Stimulated activated CD4-positive, alpha-beta T cell treated with anti-CD3 and anti-CD28 coated beads, Interleukin-12 subunit alpha, Interleukin-12 subunit beta, amount 100 ng/mL, for 48 hours (primary cell): Measurements from ENCODE around the gene SANBR.

Experiments used
- DNase-seq, 3 donors: peaks; one replicate each; pipeline ENCODE4 v3.0.0-alpha.2; 2020; ENCODE audit warnings: low read depth in 2 of 3, low spot score in 1 of 3

Gene SANBR

DNA sequence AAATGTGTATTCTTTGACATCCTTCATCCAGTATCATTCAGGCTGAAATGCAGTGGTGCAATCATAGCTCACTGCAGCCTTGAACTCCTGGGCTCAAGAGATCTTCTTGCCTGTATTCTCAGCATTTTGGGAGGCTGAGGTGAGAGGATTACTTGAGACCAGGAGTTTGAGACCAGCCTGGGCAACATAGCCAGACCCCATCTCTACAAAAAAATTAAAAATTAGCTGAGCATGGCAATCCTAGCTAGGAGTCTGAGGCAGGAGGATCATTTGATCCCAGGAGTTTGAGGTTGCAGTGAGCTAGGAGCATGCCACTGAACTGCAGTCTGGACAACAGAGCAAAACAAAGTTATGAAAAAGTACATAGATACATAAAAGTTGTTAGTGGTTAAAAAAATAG is 24.1 kb downstream of the SANBR start:
- DNase-seq = no peak

DNA sequence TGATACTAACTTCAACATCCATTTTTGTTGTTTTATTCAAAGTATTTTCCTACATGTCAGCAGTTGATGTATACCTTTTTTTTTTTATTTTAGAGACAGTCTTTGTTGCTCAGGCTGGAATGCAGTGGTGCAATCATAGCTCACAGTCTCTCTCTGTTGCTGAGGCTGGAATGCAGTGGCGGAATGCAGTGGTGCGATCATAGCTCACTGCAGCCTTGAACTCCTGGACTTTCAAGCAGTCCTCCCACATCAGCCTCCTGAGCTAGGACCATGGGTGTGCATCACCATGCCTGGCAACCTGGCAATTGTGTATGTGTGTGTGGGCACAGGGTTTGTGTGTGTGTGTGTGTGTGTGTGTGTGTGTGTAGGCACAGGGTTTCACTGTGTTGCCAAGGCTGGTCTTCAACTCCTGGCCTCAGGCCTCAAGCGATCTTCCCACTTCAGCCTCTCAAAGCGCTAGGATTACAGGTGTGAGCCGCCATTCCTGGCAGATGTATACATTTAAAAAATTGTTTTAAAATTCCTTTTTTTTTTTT is 24.8 kb downstream of the SANBR start:
- DNase-seq = no peak

DNA sequence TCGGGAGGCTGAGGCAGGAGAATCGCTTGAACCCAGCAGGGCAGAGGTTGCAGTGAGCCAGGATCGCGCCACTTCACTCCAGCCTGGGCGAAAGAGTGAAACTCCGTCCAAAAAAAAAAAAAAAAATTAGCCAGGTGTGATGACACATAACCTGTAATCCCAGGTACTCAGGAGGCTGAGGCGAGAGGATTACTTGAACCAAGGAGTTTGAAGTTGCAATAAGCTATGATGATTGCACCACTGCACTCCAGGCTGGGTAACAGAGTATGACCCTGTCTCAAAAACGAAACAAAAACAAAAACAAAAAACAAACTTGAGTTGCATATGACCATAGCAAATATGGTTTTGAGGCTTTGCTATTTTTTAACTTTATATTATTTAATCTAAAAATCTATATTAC is 25.8 kb downstream of the SANBR start:
- DNase-seq = no peak

DNA sequence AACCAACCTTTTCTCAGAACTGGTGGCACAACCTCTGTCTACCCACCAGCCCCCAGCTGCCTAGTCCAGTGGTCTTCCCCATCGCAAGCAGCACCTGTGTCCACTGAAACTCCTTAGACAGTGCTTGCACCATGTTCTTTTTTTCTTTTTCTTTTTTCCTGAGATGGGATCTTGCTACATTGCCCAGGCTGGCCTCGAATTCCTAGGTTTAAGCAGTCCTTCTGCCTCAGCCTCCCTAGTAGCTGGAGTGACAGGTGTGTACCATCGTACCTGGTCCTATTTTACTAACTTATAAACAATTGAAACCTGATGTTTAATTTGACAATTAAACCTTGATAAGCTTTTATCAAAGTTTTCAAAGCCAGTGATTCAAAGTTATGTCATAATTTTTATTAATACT is 30.8 kb downstream of the SANBR start:
- no peak for DNase-seq

DNA sequence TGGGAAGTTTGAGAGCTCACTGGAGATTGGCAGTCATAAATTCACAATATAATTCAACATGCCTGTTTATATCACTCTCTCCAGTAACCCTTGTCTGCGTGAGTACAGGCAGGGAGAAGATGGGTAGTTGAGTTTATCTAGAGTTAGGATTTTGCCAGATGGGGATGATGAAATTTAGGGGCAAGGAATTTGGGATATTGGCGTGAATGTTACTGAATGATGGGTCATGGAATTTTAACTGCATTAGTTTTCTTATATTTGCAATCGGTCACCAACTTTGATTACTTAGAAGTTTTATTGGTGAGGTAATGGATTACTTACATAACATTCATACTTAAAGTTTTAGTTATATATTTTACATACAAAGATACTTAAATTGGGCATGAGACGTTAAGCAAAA is 35.1 kb downstream of the SANBR start:
- no peak for DNase-seq

DNA sequence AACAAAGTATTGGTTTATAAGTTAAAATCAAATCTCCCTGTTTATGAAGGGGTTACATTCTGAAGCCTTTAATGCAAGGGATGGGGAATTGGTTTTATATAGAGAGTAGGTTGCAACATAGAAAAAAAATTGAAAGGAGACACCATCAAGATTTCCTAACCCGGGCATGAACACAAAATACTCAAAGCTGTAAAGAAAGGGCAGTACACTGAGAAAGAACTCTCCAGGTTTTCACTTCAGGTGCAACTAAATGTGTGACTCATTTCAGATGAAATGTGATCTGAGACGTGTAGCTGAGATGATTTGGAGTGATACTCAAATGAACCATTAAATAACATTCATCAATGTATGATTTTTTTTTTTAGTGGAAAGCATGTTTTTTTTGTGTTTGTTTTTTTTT is 43.6 kb downstream of the SANBR start:
- DNase-seq = no peak

DNA sequence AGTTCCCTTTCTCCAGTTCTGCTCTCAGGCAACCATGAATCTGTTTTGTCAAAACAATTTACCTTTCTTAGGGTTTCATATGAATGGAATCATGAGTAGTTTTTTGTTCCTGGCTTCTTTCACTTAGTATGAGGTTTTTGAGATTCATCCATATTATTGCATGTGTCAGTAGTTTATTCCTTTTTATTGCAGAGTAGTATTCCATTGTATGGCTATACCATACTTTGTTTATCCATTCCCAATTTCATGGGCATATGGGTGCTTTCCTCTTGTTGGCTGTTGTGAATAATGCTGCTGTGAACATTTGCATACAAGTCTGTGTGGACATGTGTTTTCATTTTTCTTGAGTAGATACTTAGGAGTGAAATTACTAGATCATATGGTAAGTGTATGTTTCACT is 46.0 kb downstream of the SANBR start:
- DNase-seq = no peak

DNA sequence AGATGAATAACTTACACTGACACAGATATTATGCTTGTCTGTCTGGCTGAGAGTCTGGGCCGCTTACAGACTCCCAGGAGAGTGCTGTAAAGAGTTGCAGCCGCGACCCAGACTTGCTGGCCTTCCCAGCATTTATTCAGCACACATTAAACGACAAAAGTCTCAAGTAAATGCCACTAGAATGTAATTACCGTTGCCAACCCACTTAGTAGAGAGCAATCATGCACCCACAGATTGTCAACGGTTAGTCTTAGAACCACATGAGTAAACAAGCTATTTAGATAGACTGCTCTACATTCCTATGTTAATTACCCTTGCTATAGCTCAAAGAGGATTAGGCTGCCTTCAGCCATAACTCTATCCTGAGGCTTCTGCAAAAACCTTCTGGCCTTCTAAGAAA is 48.5 kb downstream of the SANBR start:
- DNase-seq = no peak
